IPS-18a (cell line): ENCODE data around the gene RAB31.
"Not testable (repeated sequence)": the region's sequence is repeated elsewhere in the genome, so short reads cannot be mapped to it uniquely, and the experiment has no call there.

Experiments
- H3K27ac ChIP-seq: one replicate; pipeline ENCODE4 v1.5.1; 2013; ENCODE audit warnings: low read length
- H3K27me3 ChIP-seq: one replicate; pipeline ENCODE4 v1.6.1; 2013; ENCODE audit warnings: mild to moderate bottlenecking, low read length; ENCODE audit not compliant: control insufficient read depth, insufficient read depth
- H3K36me3 ChIP-seq: one replicate; pipeline ENCODE4 v1.6.1; 2013; ENCODE audit warnings: low read depth, low read length; ENCODE audit not compliant: control insufficient read depth
- H3K4me1 ChIP-seq: one replicate; pipeline ENCODE4 v1.6.1; 2013; ENCODE audit warnings: low read depth, low read length; ENCODE audit not compliant: control insufficient read depth
- H3K4me3 ChIP-seq: one replicate; pipeline ENCODE4 v1.5.1; 2013; ENCODE audit warnings: low read length
- H3K9ac ChIP-seq: one replicate; pipeline ENCODE4 v1.6.1; 2013; ENCODE audit warnings: mild to moderate bottlenecking, low read length, moderate library complexity
- H3K9me3 ChIP-seq: one replicate; pipeline ENCODE4 v1.6.1; 2013; ENCODE audit warnings: low read depth, low read length; ENCODE audit not compliant: control insufficient read depth

The RAB31 gene

GRCh38 chr18:9897787-9898291 lies 189.7 kb downstream of the RAB31 start:
- H3K9me3 ChIP-seq, H3K27me3 ChIP-seq, H3K36me3 ChIP-seq, H3K4me3 ChIP-seq, H3K27ac ChIP-seq, H3K9ac ChIP-seq, H3K4me1 ChIP-seq: not testable (repeated sequence)

- H3K36me3 ChIP-seq, result no peaks in the 10 kb centered on the region
- no peaks in the 10 kb centered on the region for H3K27me3 ChIP-seq
- H3K9ac ChIP-seq, result no peak overlapping the region
- H3K9me3 ChIP-seq, result no peaks in the 10 kb centered on the region
- no peak overlapping the region for H3K4me3 ChIP-seq
- no peak overlapping the region for H3K27ac ChIP-seq
- H3K4me1 ChIP-seq, result peaks cover 7% of the 10 kb centered on the region
These were observed 190.9 kb downstream of the RAB31 start for GRCh38 chr18:9898792-9899549.

GRCh38 chr18:9899550-9899930 lies 191.4 kb downstream of the RAB31 start:
- not testable (repeated sequence) for H3K4me3 ChIP-seq, H3K4me1 ChIP-seq, H3K36me3 ChIP-seq, H3K27me3 ChIP-seq, H3K9me3 ChIP-seq, H3K9ac ChIP-seq, H3K27ac ChIP-seq

- H3K27ac ChIP-seq, result no peak overlapping the region
- no peaks in the 10 kb centered on the region for H3K36me3 ChIP-seq
- H3K27me3 ChIP-seq, result no peaks in the 10 kb centered on the region
- no peak overlapping the region for H3K4me3 ChIP-seq
- H3K9me3 ChIP-seq, result no peaks in the 10 kb centered on the region
- H3K4me1 ChIP-seq, result peaks cover 7% of the 10 kb centered on the region
- no peak overlapping the region for H3K9ac ChIP-seq
These were observed 192.6 kb downstream of the RAB31 start for GRCh38 chr18:9900699-9901098.

- Histone ChIP-seq H3K4me1 (peaks cover 7% of the 10 kb centered on the region), H3K27me3 (no peaks in the 10 kb centered on the region), H3K9me3 (no peaks in the 10 kb centered on the region), H3K9ac (no peak overlapping the region), H3K4me3 (no peak overlapping the region), H3K27ac (no peak overlapping the region), H3K36me3 (no peaks in the 10 kb centered on the region)
These were observed 193.3 kb downstream of the RAB31 start for GRCh38 chr18:9901377-9901776.

- H3K4me1 ChIP-seq, H3K36me3 ChIP-seq, H3K27me3 ChIP-seq, H3K9ac ChIP-seq, H3K9me3 ChIP-seq, H3K4me3 ChIP-seq, H3K27ac ChIP-seq: not testable (repeated sequence)
These were observed 194.2 kb downstream of the RAB31 start for GRCh38 chr18:9902264-9902663.

GRCh38 chr18:9902832-9903231 lies 194.7 kb downstream of the RAB31 start:
- Histone ChIP-seq H3K4me1 (peaks cover 7% of the 10 kb centered on the region), H3K9ac (no peak overlapping the region), H3K4me3 (no peak overlapping the region), H3K27ac (no peak overlapping the region), H3K36me3 (no peaks in the 10 kb centered on the region), H3K9me3 (no peaks in the 10 kb centered on the region), H3K27me3 (no peaks in the 10 kb centered on the region)

- H3K4me1 ChIP-seq, result peaks cover 2% of the 10 kb centered on the region
- no peak overlapping the region for H3K9ac ChIP-seq
- no peaks in the 10 kb centered on the region for H3K27me3 ChIP-seq
- no peaks in the 10 kb centered on the region for H3K9me3 ChIP-seq
- no peak overlapping the region for H3K4me3 ChIP-seq
- no peak overlapping the region for H3K27ac ChIP-seq
- no peaks in the 10 kb centered on the region for H3K36me3 ChIP-seq
These were observed 197.4 kb downstream of the RAB31 start for GRCh38 chr18:9905401-9905922.

- Histone ChIP-seq H3K36me3 (no peaks in the 10 kb centered on the region), H3K9me3 (no peaks in the 10 kb centered on the region), H3K27ac (no peak overlapping the region), H3K4me3 (no peak overlapping the region), H3K9ac (no peak overlapping the region), H3K4me1 (no peaks in the 10 kb centered on the region), H3K27me3 (no peaks in the 10 kb centered on the region)
These were observed 198.4 kb downstream of the RAB31 start for GRCh38 chr18:9906481-9906880.

GRCh38 chr18:9907867-9908266 lies 199.8 kb downstream of the RAB31 start:
- H3K27me3 ChIP-seq, result peaks cover 3% of the 10 kb centered on the region

GRCh38 chr18:9910071-9910470 lies 202.0 kb downstream of the RAB31 start:
- peaks cover 3% of the 10 kb centered on the region for H3K27me3 ChIP-seq
- H3K4me1 ChIP-seq, result peaks cover 3% of the 10 kb centered on the region
- H3K27ac ChIP-seq, result no peak overlapping the region
- no peaks in the 10 kb centered on the region for H3K36me3 ChIP-seq
- H3K9ac ChIP-seq, result no peak overlapping the region
- no peak overlapping the region for H3K4me3 ChIP-seq
- no peaks in the 10 kb centered on the region for H3K9me3 ChIP-seq

More at GRCh38 chr18:9907867-9908266, 199.8 kb downstream of the RAB31 start:
- Histone ChIP-seq H3K36me3 (no peaks in the 10 kb centered on the region), H3K9me3 (no peaks in the 10 kb centered on the region), H3K9ac (no peak overlapping the region), H3K27ac (no peak overlapping the region), H3K4me3 (no peak overlapping the region), H3K4me1 (peaks cover under 1% of the 10 kb centered on the region)

- H3K27ac ChIP-seq, result no peak overlapping the region
- no peak overlapping the region for H3K9ac ChIP-seq
- H3K27me3 ChIP-seq, result peaks cover 3% of the 10 kb centered on the region
These were observed 202.6 kb downstream of the RAB31 start for GRCh38 chr18:9910661-9911060.

More at GRCh38 chr18:9910661-9911060, 202.6 kb downstream of the RAB31 start:
- Histone ChIP-seq H3K9me3 (no peaks in the 10 kb centered on the region), H3K4me1 (peaks cover 3% of the 10 kb centered on the region), H3K4me3 (no peak overlapping the region), H3K36me3 (no peaks in the 10 kb centered on the region)
